Chondrocyte (in vitro differentiated cells): ENCODE results near the gene UBL5. TPM values are rescaled to one million over a fixed set of nuclear protein-coding genes. Genes with fewer than 3 reads are reported as not detected.

ENCODE experiments used
- DNase-seq: peaks from one replicate; pipeline ENCODE4 v3.0.0; 2021; ENCODE audit warnings: mixed read lengths, low spot score
- H3K27ac Mint-ChIP-seq: one replicate; pipeline ENCODE4 v1.8.0; 2021; ENCODE audit warnings: mild to moderate bottlenecking, moderate library complexity, mixed read lengths; ENCODE audit not compliant: unreplicated experiment
- H3K27me3 Mint-ChIP-seq: 2 replicates; pipeline ENCODE4 v1.8.0; 2021; ENCODE audit warnings: low read depth, mixed read lengths
- H3K36me3 Mint-ChIP-seq: 2 replicates; pipeline ENCODE4 v1.8.0; 2021; ENCODE audit warnings: low read depth, mixed read lengths
- H3K4me1 Mint-ChIP-seq: 2 replicates; pipeline ENCODE4 v1.8.0; 2021; ENCODE audit warnings: low read depth, mild to moderate bottlenecking, mixed read lengths
- H3K4me3 Mint-ChIP-seq: one replicate; pipeline ENCODE4 v1.8.0; 2021; ENCODE audit warnings: mild to moderate bottlenecking, moderate library complexity, mixed read lengths; ENCODE audit not compliant: unreplicated experiment
- H3K9me3 Mint-ChIP-seq: 2 replicates; pipeline ENCODE4 v1.8.0; 2021; ENCODE audit warnings: low read depth, mixed read lengths
- total RNA-seq: library from RNA; stranded (reverse); gene quantifications from 3 replicates; pipeline ENCODE4 v1.2.1, GENCODE V29; 2021
- TF ChIP-seq, protein P1 (sequence below): fragments of 200-600 bp; sonication (generic); IDR thresholded peaks from 2 replicates; pipeline ENCODE4 v1.5.0; 2021; ENCODE audit warnings: antibody characterized with exemption, mild to moderate bottlenecking, moderate library complexity

Gene UBL5
- total RNA-seq, 1 donor from 2014 or later = 265 TPM

DNA sequence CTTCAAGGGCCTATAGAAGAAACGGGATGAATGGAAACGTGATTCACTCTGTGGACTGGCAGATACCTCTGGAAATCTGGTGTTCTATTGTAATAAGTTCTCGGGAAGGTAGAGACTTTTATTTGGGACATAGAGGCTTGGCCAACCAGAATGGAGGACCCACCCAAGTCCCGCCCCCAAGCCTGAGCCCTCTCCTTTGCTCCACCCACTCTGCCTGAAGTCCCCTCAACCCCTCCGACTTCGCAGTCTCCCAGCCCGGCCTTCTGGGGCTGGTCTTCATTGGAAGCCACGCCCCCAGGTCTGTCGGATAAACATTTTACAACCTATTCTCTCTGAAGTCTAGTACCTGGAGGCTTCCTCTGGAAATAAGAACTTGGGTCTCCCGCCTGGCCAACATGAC lies 25.7 kb upstream of the UBL5 start:
- H3K27me3 Mint-ChIP-seq = no peaks in the 10 kb centered on the region
- no peaks in the 10 kb centered on the region for H3K4me1 Mint-ChIP-seq
- H3K4me3 Mint-ChIP-seq = no peak overlapping the region
- no peak for DNase-seq
- peaks cover 4% of the 10 kb centered on the region for H3K36me3 Mint-ChIP-seq
- no peaks in the 10 kb centered on the region for H3K9me3 Mint-ChIP-seq
- no peak overlapping the region for H3K27ac Mint-ChIP-seq
- TF ChIP-seq, protein P1, sequence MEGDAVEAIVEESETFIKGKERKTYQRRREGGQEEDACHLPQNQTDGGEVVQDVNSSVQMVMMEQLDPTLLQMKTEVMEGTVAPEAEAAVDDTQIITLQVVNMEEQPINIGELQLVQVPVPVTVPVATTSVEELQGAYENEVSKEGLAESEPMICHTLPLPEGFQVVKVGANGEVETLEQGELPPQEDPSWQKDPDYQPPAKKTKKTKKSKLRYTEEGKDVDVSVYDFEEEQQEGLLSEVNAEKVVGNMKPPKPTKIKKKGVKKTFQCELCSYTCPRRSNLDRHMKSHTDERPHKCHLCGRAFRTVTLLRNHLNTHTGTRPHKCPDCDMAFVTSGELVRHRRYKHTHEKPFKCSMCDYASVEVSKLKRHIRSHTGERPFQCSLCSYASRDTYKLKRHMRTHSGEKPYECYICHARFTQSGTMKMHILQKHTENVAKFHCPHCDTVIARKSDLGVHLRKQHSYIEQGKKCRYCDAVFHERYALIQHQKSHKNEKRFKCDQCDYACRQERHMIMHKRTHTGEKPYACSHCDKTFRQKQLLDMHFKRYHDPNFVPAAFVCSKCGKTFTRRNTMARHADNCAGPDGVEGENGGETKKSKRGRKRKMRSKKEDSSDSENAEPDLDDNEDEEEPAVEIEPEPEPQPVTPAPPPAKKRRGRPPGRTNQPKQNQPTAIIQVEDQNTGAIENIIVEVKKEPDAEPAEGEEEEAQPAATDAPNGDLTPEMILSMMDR = no peak

DNA sequence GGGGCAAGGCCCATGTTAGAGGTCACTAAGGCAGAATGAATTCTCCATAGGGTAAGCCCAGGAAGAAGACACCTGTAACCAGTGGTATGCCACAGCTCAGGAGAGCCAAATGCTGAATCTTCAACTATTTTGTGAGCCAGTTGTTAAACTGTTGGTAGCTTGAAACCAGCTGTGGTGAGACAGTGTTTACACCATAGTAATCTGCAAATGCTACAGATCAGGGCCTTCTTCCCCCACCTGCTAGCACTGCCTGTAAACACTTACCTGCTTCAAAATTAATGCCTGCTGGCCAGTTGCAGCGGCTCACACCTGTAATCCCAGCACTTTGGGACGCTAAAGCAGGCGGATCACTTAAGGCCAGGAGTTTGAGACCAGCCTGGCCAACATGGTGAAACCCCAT lies 20.9 kb upstream of the UBL5 start:
- Mint-ChIP-seq H3K9me3 (no peaks in the 10 kb centered on the region), H3K4me1 (peaks cover 2% of the 10 kb centered on the region), H3K27me3 (no peaks in the 10 kb centered on the region), H3K36me3 (peaks cover 22% of the 10 kb centered on the region), H3K4me3 (no peak overlapping the region), H3K27ac (no peak overlapping the region)
- TF ChIP-seq, protein P1 = no peak
- DNase-seq = no peak

DNA sequence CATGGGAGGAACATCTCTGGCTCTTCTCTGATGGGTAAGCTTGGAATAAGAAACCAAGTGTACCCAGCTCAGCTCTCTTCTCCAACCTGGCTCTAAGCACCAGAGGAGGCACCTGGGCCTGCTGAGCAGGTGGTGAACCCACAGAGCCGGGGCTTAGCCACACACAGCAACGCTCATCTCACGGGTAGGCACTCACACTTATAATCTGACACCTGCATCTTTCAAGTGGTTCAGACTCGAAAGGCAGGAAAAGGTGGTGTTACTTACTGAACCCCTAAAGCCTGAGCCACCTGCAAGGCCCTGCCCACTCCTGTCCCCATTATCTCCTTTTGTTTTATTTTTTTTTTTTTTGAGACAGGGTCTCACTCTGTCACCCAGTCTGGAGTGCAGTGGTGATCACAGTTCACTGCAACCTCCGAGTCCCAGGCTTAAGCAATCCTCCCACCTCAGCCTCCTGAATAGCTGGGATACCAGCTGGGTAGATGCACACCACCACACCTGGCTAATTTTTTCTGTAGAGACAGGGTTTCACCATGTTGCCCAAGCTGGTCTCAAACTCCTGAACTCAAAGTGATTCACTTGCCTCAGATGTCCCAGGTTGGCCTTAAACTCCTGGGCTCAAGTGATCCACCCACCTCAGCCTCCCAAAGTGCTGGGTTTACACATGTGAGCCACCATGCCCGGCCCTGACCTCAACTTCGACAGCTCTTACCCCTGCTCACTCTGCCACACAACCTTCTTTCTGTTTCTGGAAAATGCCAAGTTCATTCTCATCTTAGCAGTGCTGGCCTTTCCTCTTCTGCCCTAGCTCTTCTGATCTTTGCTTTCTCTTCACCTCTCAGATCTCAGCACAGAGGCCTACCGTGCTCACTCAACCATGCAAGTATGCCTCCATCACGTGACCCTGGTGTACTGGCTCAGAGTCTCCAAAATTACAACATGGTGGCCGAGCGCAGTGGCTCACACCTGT lies 18.6 kb upstream of the UBL5 start:
- Mint-ChIP-seq H3K27me3 (no peaks in the 10 kb centered on the region), H3K27ac (peak overlapping the region; percentile 41), H3K4me3 (no peak overlapping the region), H3K9me3 (no peaks in the 10 kb centered on the region), H3K36me3 (peaks cover 21% of the 10 kb centered on the region), H3K4me1 (peaks cover 2% of the 10 kb centered on the region)
- no peak for DNase-seq
- TF ChIP-seq, protein P1 = no peak

DNA sequence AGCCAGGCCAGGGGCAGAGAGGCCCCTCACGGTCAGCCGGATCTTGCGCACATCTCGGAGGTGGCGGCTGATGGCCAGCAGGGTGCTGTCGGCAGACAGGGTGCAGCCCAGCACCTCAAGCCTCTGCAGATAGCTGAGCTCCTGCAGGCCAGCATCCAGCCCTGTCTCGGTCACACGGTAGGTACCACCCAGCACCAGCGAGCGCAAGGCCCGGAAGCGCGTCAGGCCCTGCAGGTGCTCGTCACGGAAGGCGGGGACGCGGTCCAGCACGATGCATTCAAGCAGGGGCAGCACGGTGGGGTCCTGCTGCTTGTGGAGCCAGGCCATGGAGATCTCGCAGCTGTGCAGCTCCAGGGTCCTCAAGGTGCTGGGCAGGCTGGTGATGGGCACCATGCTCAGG lies 16.6 kb upstream of the UBL5 start:
- Mint-ChIP-seq H3K27ac (no peak overlapping the region), H3K36me3 (peaks cover 21% of the 10 kb centered on the region), H3K9me3 (no peaks in the 10 kb centered on the region), H3K4me3 (no peak overlapping the region), H3K27me3 (no peaks in the 10 kb centered on the region), H3K4me1 (peaks cover 6% of the 10 kb centered on the region)
- TF ChIP-seq, protein P1 = no peak
- DNase-seq = no peak

DNA sequence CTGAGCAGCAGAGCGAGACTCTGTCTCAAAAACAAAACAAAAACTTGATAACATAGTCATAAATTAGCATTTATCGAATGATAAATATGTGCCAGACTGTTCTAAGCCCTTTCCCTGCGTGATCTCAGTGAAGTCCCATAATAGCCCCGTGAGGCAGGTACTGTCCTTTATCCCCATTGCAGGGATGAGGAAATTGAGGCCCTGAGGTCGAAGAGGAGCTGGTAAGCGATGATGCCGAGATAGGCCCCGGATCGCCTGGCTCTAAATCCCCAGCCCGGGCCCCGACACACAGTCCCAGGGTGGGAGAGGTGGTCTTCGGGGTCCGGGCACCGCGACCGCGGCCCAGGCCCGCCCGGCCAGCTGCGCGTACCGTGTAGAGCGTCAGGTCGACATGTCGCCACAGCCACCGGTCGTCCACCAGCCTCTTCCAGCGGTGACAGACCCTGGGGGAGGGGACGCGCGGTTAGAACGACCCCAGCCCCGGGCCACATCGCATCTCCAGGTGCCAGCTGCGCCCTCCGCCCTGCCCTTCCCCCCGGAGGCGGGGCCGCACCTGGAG lies 9.5 kb upstream of the UBL5 start:
- Mint-ChIP-seq H3K9me3 (no peaks in the 10 kb centered on the region), H3K36me3 (peaks cover 5% of the 10 kb centered on the region), H3K4me3 (peak overlapping the region; percentile 89), H3K27ac (peak overlapping the region; percentile 96), H3K4me1 (peaks cover 36% of the 10 kb centered on the region), H3K27me3 (no peaks in the 10 kb centered on the region)
- DNase-seq = no peak
- TF ChIP-seq, protein P1 = no peak
